Measurements from ENCODE around the gene SLC8A2. TPM values are rescaled to one million over a fixed set of nuclear protein-coding genes. Genes with fewer than 3 reads are reported as not detected.

Gene SLC8A2
- total and polyA plus RNA-seq, 10 of the 15 experiments (the other 5 are each of a cell fraction or from before 2014, with no cell fraction given) = not detected

DNA sequence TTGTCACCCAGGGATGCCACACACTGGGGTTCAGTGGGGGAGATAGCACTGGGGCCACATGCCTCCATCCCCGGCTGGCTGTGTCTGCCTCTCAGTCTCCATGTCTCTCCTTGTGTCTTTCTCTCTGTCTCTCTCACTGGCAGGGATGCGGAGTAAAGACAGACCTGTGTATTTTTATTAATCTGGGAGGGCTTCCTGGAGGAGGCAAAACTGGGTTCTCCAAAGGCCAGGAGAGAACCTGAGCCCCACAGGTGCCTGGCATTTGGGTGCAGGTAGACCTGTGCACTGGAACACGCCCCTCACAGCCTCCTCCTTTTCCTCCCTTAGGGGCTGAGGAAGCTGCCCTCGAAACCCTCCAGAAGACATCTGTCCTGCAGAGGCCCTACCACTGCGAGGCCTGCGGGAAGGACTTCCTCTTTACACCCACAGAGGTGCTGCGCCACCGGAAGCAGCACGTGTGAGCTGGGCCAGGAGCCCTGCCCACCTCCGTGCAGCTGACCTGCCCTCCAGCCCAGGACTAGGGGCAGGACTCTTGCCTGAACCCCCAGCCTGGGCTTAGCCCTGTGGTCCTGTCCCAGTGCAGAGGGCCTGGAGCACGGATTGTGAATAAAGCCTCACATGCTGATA is 89.9 kb downstream of the SLC8A2 start (continued):
- TF ChIP-seq TCF12 (IDR thresholded peaks at IDR 0.05; ENCODE audit: low read depth, low read length) (no peak), WRNIP1 (IDR thresholded peaks at IDR 0.05; ENCODE audit: borderline replicate concordance, low read depth, low read length) (no peak), CHD2 (IDR thresholded peaks at IDR 0.05; ENCODE audit: borderline replicate concordance, low read depth, low read length) (no peak), HDAC2 (IDR thresholded peaks at IDR 0.05) (no peak)

DNA sequence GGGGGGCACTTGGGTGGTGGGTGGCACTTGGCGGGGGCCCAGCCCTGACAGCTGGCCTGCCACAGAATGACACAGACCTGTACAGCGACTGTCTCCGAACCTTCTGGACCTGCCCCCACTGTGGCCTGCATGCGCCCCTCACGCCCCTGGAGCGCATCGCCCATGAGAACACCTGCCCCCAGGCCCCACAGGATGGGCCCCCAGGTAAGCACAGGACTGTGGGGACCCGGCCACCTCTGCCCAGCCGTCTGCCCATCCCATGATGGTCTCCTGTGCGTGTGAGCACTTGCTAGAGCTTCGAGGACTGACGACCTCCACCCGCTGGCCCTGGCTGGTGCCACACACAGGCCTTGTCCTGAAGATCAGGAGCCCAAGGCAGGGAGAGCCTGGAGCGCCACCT is 90.6 kb downstream of the SLC8A2 start:
- WGBS (ENCODE audit: insufficient coverage, insufficient replicate concordance, low lambda C conversion rate, missing lambda C conversion rate) = 78% methylated on average over 14 of the region's 14 CpGs
- SMC1A ChIA-PET (ENCODE audit: uncharacterized antibody, unreplicated experiment) = no interaction called here
- Histone ChIP-seq H2AFZ (ENCODE audit: control insufficient read depth, low read depth, low read length) (no peak overlapping the region), H3K4me1 (ENCODE audit: control insufficient read depth, insufficient read depth, low read length) (peaks cover 4% of the 10 kb centered on the region; the same call in 1 of the 2 replicates), H3K9me3 (replicated peaks; ENCODE audit: control insufficient read depth, insufficient read depth, low read length) (no peaks in the 10 kb centered on the region), H4K20me1 (ENCODE audit: control insufficient read depth, insufficient read depth) (no peaks in the 10 kb centered on the region), H3K79me2 (ENCODE audit: control insufficient read depth, insufficient read depth, low read length) (no peaks in the 10 kb centered on the region), H3K27me3 (replicated peaks in 1 of 2; ENCODE audit: control insufficient read depth in 2 of 2, insufficient read depth in 2 of 2, low read length in 1 of 2) (no peaks in the 10 kb centered on the region), H3K9ac (ENCODE audit: control insufficient read depth, insufficient read depth, low read length) (no peak overlapping the region), H3K4me3 (no peak overlapping the region), H3K4me2 (ENCODE audit: control insufficient read depth, insufficient read depth) (no peak overlapping the region), H3K36me3 (ENCODE audit: control insufficient read depth in 2 of 2, insufficient read depth in 2 of 2, low read length in 1 of 2) (peaks cover 5 to 24% of the 10 kb centered on the region in 2 experiments; a peak in 3 of 4 replicates), H3K27ac (ENCODE audit: control insufficient read depth, insufficient read depth) (no peak overlapping the region)
- no peak for FAIRE-seq
- in situ Hi-C loops (cut with MboI) (no loop called here), intact Hi-C loops (cut with micrococcal nuclease; ENCODE audit: unreplicated experiment) (no loop called here)
- no TSS peak for BruUV-seq (replicated peaks)
- CTCF ChIA-PET = interaction anchor here (1.1 kb wide), 1 partner anchor 29 kb away, joined by 3 read pairs; no protein-coding TSS in a partner anchor
- POLR2A ChIA-PET = no interaction called here
- no peak for ATAC-seq
- RAD21 ChIA-PET (ENCODE audit: unreplicated experiment) = no interaction called here
- no peak for DNase-seq (ENCODE audit: low read depth, low spot score)
- TF ChIP-seq, protein P1, sequence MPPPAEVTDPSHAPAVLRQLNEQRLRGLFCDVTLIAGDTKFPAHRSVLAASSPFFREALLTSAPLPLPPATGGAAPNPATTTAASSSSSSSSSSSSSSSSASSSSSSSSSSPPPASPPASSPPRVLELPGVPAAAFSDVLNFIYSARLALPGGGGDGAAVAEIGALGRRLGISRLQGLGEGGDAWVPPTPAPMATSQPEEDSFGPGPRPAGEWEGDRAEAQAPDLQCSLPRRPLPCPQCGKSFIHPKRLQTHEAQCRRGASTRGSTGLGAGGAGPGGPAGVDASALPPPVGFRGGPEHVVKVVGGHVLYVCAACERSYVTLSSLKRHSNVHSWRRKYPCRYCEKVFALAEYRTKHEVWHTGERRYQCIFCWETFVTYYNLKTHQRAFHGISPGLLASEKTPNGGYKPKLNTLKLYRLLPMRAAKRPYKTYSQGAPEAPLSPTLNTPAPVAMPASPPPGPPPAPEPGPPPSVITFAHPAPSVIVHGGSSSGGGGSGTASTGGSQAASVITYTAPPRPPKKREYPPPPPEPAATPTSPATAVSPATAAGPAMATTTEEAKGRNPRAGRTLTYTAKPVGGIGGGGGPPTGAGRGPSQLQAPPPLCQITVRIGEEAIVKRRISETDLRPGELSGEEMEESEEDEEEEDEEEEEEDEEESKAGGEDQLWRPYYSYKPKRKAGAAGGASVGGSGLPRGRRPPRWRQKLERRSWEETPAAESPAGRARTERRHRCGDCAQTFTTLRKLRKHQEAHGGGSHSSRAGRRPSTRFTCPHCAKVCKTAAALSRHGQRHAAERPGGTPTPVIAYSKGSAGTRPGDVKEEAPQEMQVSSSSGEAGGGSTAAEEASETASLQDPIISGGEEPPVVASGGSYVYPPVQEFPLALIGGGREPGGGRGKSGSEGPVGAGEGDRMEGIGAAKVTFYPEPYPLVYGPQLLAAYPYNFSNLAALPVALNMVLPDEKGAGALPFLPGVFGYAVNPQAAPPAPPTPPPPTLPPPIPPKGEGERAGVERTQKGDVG (CRISPR knock-in tag; IDR thresholded peaks at IDR 0.05) = no peak
- TF ChIP-seq, protein P2, sequence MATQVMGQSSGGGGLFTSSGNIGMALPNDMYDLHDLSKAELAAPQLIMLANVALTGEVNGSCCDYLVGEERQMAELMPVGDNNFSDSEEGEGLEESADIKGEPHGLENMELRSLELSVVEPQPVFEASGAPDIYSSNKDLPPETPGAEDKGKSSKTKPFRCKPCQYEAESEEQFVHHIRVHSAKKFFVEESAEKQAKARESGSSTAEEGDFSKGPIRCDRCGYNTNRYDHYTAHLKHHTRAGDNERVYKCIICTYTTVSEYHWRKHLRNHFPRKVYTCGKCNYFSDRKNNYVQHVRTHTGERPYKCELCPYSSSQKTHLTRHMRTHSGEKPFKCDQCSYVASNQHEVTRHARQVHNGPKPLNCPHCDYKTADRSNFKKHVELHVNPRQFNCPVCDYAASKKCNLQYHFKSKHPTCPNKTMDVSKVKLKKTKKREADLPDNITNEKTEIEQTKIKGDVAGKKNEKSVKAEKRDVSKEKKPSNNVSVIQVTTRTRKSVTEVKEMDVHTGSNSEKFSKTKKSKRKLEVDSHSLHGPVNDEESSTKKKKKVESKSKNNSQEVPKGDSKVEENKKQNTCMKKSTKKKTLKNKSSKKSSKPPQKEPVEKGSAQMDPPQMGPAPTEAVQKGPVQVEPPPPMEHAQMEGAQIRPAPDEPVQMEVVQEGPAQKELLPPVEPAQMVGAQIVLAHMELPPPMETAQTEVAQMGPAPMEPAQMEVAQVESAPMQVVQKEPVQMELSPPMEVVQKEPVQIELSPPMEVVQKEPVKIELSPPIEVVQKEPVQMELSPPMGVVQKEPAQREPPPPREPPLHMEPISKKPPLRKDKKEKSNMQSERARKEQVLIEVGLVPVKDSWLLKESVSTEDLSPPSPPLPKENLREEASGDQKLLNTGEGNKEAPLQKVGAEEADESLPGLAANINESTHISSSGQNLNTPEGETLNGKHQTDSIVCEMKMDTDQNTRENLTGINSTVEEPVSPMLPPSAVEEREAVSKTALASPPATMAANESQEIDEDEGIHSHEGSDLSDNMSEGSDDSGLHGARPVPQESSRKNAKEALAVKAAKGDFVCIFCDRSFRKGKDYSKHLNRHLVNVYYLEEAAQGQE (IDR thresholded peaks at IDR 0.05; ENCODE audit: low read depth, low read length) = no peak
- no peak for TF ChIP-seq JUNB (IDR thresholded peaks at IDR 0.05)
- TF ChIP-seq, protein P3, sequence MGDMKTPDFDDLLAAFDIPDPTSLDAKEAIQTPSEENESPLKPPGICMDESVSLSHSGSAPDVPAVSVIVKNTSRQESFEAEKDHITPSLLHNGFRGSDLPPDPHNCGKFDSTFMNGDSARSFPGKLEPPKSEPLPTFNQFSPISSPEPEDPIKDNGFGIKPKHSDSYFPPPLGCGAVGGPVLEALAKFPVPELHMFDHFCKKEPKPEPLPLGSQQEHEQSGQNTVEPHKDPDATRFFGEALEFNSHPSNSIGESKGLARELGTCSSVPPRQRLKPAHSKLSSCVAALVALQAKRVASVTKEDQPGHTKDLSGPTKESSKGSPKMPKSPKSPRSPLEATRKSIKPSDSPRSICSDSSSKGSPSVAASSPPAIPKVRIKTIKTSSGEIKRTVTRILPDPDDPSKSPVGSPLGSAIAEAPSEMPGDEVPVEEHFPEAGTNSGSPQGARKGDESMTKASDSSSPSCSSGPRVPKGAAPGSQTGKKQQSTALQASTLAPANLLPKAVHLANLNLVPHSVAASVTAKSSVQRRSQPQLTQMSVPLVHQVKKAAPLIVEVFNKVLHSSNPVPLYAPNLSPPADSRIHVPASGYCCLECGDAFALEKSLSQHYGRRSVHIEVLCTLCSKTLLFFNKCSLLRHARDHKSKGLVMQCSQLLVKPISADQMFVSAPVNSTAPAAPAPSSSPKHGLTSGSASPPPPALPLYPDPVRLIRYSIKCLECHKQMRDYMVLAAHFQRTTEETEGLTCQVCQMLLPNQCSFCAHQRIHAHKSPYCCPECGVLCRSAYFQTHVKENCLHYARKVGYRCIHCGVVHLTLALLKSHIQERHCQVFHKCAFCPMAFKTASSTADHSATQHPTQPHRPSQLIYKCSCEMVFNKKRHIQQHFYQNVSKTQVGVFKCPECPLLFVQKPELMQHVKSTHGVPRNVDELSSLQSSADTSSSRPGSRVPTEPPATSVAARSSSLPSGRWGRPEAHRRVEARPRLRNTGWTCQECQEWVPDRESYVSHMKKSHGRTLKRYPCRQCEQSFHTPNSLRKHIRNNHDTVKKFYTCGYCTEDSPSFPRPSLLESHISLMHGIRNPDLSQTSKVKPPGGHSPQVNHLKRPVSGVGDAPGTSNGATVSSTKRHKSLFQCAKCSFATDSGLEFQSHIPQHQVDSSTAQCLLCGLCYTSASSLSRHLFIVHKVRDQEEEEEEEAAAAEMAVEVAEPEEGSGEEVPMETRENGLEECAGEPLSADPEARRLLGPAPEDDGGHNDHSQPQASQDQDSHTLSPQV (IDR thresholded peaks at IDR 0.05) = no peak
- TF ChIP-seq, protein P4, sequence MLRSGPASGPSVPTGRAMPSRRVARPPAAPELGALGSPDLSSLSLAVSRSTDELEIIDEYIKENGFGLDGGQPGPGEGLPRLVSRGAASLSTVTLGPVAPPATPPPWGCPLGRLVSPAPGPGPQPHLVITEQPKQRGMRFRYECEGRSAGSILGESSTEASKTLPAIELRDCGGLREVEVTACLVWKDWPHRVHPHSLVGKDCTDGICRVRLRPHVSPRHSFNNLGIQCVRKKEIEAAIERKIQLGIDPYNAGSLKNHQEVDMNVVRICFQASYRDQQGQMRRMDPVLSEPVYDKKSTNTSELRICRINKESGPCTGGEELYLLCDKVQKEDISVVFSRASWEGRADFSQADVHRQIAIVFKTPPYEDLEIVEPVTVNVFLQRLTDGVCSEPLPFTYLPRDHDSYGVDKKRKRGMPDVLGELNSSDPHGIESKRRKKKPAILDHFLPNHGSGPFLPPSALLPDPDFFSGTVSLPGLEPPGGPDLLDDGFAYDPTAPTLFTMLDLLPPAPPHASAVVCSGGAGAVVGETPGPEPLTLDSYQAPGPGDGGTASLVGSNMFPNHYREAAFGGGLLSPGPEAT (IDR thresholded peaks at IDR 0.05; ENCODE audit: low read depth) = no peak
